Measurements from ENCODE around the gene CREB1. TPM values are rescaled to one million over a fixed set of nuclear protein-coding genes. Genes with fewer than 3 reads are reported as not detected.

CREB1 gene
- total RNA-seq, 1 experiment from 2014 or later, result 71.3 TPM

GRCh38 chr2:207516206-207516605 lies 13.6 kb upstream of the CREB1 start:
- TF ChIP-seq CTCF (IDR thresholded peaks at IDR 0.05; ENCODE audit: unreplicated experiment), result no peak
- Mint-ChIP-seq H3K4me3 (ENCODE audit: unreplicated experiment) (no peak overlapping the region), H3K27ac (ENCODE audit: low read depth, unreplicated experiment) (no peak overlapping the region), H3K4me1 (ENCODE audit: insufficient read depth, unreplicated experiment) (peaks cover 36% of the 10 kb centered on the region), H3K36me3 (ENCODE audit: insufficient read depth, unreplicated experiment) (no peaks in the 10 kb centered on the region), H3K27me3 (ENCODE audit: insufficient read depth, unreplicated experiment) (no peaks in the 10 kb centered on the region), H3K9me3 (ENCODE audit: unreplicated experiment) (peaks cover 7% of the 10 kb centered on the region)
- CTCF ChIA-PET, result no interaction called here
- POLR2A ChIA-PET, result interaction anchor here (1.5 to 3.5 kb wide), 2 partner anchors 9 to 15 kb away, joined by 6 to 66 read pairs; partner anchors contain the start of gene CREB1
- intact Hi-C loops (cut with micrococcal nuclease), result no loop called here
- peak; percentile 33 for DNase-seq (ENCODE audit: unreplicated experiment)
- BruUV-seq (replicated peaks), result no TSS peak

DNA sequence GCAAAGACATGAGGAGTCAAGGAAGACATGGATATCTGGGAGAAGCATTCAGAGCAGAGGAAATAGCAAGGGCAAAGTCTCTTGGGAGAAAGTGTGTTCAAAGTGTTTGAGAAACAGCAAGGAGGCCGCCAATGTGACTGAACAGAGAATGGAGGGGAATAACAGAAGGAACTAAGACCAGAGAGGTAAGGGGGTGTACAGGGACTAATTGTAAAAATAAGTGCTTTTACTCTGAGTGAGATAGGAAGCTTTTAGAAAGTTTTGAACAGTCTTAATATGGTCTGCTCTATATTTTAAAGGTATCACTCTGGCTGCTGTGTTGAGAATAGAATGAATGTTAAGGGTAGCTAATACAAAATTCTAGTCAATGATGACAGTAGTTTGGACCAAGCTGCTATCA lies 6.8 kb upstream of the CREB1 start:
- H3K9me3 Mint-ChIP-seq (ENCODE audit: unreplicated experiment), result peaks cover 7% of the 10 kb centered on the region
- TF ChIP-seq CTCF (IDR thresholded peaks at IDR 0.05; ENCODE audit: unreplicated experiment), result no peak
- no peak for DNase-seq (ENCODE audit: unreplicated experiment)
- no TSS peak for BruUV-seq (replicated peaks)
- H3K27me3 Mint-ChIP-seq (ENCODE audit: insufficient read depth, unreplicated experiment), result no peaks in the 10 kb centered on the region
- no peak overlapping the region for H3K27ac Mint-ChIP-seq (ENCODE audit: low read depth, unreplicated experiment)
- no peak overlapping the region for H3K4me3 Mint-ChIP-seq (ENCODE audit: unreplicated experiment)
- ChIA-PET CTCF (interaction anchor here (0.7 to 0.9 kb wide), 3 partner anchors 18 to 723 kb away, joined by 3 read pairs; no protein-coding TSS in a partner anchor), POLR2A (no interaction called here)
- intact Hi-C loops (cut with micrococcal nuclease), result no loop called here
- H3K4me1 Mint-ChIP-seq (ENCODE audit: insufficient read depth, unreplicated experiment), result peaks cover 13% of the 10 kb centered on the region
- peaks cover 5% of the 10 kb centered on the region for H3K36me3 Mint-ChIP-seq (ENCODE audit: insufficient read depth, unreplicated experiment)

DNA sequence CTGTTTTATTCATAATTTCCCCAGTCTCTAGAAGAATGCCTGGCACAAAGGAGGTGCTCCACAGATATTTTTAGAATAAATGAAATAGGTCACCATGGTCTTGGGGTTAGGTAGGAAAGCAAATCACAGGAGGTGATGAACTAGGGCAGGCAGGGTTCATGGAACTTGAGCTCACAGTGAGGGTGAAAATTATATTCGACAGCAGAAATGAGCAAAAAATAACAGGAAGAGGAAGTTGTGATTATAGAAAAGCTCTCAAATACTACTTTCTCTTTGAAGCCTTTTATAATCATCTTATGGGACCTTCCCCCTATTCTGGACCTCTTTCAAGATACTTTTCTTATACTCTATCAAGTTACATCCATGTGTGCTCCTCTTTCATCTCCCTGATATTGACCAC lies 4.5 kb upstream of the CREB1 start:
- no peak for TF ChIP-seq CTCF (IDR thresholded peaks at IDR 0.05; ENCODE audit: unreplicated experiment)
- H3K27ac Mint-ChIP-seq (ENCODE audit: low read depth, unreplicated experiment), result no peak overlapping the region

DNA sequence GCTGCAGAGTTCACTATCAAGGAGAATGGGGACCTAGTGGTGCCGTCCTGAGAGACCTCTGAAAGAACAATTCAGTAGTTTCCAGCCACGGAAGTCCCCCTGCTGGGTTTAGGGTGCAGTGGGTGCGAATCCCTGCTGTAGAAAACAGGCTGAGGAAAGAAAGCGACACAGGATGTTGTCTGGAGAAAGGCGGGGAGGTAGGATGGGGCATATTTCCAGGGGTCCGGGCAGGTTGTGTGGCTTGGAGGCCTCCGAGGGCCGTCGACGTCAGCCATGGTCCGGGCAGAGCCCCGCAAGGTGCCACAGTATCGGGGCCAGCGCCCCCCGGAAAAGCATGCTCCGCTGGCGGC lies 807 bp upstream of the CREB1 start:
- BruUV-seq (replicated peaks), result no TSS peak
- CTCF ChIA-PET, result no interaction called here
- peaks cover 6% of the 10 kb centered on the region for H3K36me3 Mint-ChIP-seq (ENCODE audit: insufficient read depth, unreplicated experiment)
- intact Hi-C loops (cut with micrococcal nuclease), result loop anchor here (1.0 to 2.0 kb wide), 3 partner anchors 24 to 88 kb away; no protein-coding TSS in a partner anchor
- TF ChIP-seq CTCF (IDR thresholded peaks at IDR 0.05; ENCODE audit: unreplicated experiment), result peak; percentile 7
- peak; percentile 44 for DNase-seq (ENCODE audit: unreplicated experiment)
- peak overlapping the region; percentile 100 for H3K27ac Mint-ChIP-seq (ENCODE audit: low read depth, unreplicated experiment)
- H3K27me3 Mint-ChIP-seq (ENCODE audit: insufficient read depth, unreplicated experiment), result no peaks in the 10 kb centered on the region
- no peaks in the 10 kb centered on the region for H3K9me3 Mint-ChIP-seq (ENCODE audit: unreplicated experiment)
- peaks cover 18% of the 10 kb centered on the region for H3K4me1 Mint-ChIP-seq (ENCODE audit: insufficient read depth, unreplicated experiment)
- POLR2A ChIA-PET, result no interaction called here
- peak overlapping the region; percentile 94 for H3K4me3 Mint-ChIP-seq (ENCODE audit: unreplicated experiment)

More for the DNA sequence above, 4.5 kb upstream of the CREB1 start:
- Mint-ChIP-seq H3K36me3 (ENCODE audit: insufficient read depth, unreplicated experiment) (peaks cover 6% of the 10 kb centered on the region), H3K4me1 (ENCODE audit: insufficient read depth, unreplicated experiment) (peaks cover 18% of the 10 kb centered on the region), H3K27me3 (ENCODE audit: insufficient read depth, unreplicated experiment) (no peaks in the 10 kb centered on the region), H3K4me3 (ENCODE audit: unreplicated experiment) (no peak overlapping the region), H3K9me3 (ENCODE audit: unreplicated experiment) (no peaks in the 10 kb centered on the region)
- intact Hi-C loops (cut with micrococcal nuclease), result no loop called here
- no TSS peak for BruUV-seq (replicated peaks)
- no peak for DNase-seq (ENCODE audit: unreplicated experiment)
- CTCF ChIA-PET, result interaction anchor here (0.6 to 1.0 kb wide), 2 partner anchors 12 to 446 kb away, joined by 3 read pairs; no protein-coding TSS in a partner anchor
- POLR2A ChIA-PET, result interaction anchor here (1.4 kb wide), 1 partner anchor 11 kb away, joined by 4 read pairs; no protein-coding TSS in a partner anchor

Measured in MCF 10A (cell line).